NCI-H345 treated with DMSO at 0.1 percent for 48 hours (cell line): ENCODE data around the gene RGS13.

ENCODE experiments used
- DNase-seq: peaks from one replicate; lab custom pipeline; 2025; ENCODE audit not compliant: unreplicated experiment; lab: John Stamatoyannopoulos, UW

The RGS13 gene, protein sequence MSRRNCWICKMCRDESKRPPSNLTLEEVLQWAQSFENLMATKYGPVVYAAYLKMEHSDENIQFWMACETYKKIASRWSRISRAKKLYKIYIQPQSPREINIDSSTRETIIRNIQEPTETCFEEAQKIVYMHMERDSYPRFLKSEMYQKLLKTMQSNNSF

DNA sequence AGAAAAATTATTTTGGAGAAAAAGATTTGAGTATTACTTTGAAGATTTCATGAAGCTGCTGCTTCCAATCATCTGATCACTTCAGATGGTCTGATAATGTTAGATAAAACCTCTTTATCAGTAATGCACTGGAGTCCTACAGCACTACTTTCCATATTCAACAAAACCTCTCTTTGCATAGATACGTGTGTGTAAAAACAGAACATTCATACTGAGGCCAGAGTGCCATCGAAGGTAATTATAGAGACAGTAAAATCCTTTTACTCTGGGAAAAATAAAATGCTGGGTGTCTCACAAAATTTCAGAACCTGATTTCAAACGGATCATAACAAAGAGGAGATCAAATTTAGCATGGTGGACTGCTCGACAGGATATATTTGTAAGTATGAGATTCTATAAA is at the start of gene RGS13:
TSS of gene RGS13 (plus strand) at position 209 of the 400 bp plus-strand sequence. CDS start 8,188 bp downstream, outside the sequence.
- DNase-seq, result no peak

DNA sequence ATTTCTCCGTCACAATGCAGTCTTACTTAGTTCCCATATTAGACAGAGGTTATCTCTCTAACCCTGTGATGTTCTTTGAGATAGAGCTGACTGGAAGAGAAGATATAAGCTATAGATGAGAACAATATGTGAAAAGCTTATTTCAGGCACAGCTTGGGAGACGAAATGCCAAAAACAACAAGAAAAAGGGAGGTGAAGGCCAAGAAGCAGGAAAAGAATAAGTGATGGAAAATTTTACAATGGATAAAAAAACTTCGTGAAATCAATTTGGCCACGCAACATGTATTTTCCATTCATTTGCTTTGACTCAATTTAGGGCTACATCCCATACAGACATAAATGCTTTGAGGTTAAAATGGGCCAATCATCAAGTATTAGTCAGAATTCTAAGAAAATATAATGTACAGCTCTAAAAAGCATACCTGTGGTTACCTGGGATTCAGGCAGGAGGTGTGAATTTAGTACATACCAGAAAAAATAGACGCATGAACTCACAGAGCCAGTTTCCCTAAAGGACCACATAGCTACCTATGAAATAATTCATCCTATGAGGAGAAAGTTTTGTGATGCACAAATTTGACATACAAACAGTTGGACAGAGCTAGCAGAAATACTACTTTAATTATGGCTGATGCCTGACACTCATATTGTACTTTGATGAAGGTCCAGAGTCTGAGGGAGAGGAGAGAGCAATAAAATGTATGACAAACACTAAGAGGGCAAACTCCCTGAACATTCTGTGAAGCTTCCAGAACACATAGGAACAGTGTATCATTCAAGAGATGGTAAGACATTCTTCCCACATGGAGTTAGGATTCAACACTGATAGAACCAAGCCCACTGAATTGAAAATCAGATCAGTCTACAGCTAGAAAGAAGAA is 48.3 kb upstream of the RGS13 start:
- DNase-seq, result no peak

DNA sequence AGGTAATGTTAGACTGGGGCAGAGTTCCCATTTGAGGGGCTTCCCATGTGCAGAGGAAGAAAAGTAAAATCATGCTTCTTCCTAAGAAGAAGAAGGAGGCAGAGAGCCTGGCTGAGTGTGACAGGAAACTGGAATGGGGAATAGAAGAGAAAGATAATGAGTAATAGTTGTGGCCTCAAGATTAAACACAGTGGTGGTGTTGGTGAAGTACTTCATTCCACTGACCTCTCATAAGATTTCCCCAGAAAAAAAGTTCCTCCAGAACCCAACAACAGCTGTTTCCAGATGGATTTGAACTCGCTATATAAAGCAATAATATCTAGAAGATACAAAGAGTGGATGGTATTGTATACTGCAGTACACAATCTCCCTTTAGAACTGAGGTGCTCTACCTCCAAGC is 47.4 kb upstream of the RGS13 start:
- no peak for DNase-seq

DNA sequence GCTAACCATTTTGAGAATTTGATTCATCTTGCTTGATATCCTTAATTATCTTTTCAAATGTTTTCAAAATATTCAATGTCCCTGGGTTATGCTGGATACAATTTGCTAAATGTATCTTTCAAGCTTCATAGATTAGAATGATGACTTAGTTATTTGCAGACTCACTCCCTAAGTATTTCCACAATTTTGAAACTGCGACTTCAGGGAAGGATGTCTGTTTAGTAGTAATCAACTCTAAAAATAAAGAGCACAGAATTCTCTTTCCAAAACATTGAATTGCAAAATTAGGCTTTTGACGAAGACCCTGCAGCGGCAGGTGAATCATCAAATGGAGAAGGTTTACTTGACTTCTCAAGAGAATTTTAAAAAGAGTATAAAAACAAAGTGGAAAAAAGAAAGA is 46.1 kb upstream of the RGS13 start:
- DNase-seq, result no peak

DNA sequence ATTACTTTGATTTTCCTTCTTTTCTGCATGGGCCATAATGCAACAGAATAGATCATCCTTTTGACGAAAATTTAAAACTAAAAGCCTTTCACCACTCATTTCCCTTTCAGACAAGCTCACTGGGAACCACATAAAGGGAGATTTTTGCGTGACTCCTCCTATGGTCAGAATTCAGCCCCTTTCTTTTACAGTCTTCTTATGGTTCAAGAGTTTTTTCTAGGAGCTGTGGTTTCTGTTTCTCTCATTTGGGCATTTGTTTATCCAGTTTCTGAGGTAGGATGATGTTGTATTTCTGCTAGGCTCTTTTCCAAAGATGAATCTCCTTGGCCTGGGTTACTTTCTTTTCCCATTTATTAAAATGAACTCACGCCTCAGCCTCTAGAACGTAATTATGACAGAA is 43.4 kb upstream of the RGS13 start:
- no peak for DNase-seq

DNA sequence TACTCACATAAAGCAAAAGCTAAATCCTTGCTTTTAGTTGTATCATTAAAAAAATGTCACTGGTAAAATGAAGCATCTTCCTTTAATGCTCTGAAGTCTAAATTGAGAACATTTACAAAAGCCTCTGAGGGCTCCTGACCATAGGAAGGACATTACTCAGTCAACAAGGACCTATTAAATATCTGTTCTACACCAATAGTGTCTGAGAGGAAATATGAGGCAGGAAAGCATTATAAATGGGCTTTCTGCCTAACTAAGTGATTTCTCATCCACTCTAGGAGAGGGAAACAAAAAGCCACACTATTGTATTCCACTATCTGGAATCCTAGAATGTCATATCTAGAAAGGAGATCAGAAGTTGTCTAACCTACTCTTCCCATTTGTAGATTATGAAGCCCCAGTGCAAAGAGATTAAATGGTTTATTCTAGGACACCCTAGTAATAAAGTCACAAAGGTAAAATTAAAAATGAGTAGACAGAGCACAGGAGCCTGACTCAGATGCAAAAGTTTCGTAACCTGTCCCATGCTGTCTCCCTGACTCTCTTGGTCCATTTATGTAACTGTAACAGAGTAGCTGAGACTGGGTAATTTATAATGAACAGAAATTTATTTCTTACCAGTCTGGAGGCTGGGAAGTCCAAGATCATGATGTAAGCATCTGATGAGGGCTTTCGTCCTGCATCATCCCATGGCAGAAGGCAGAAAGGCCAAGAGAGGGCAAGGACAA is 42.8 kb upstream of the RGS13 start:
- DNase-seq, result no peak

DNA sequence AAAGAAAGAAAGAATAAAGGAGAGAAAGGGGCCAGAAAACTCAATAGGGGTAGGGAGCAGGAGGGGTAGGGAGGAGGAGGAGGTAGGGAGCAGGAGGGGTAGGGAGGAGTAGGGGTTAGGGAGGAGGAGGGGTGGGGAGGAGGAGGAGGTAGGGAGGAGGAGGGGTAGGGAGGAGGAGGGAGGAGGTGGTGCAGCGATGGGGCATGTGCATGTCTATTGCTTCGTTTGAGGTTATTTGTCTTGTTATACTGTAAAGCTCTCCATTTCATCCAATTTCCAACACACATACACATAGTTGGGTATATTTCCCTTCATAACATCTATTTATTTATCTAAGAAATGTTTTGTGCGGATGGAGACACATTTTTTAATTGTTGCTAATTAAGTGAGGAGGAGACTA is 40.6 kb upstream of the RGS13 start:
- no peak for DNase-seq

DNA sequence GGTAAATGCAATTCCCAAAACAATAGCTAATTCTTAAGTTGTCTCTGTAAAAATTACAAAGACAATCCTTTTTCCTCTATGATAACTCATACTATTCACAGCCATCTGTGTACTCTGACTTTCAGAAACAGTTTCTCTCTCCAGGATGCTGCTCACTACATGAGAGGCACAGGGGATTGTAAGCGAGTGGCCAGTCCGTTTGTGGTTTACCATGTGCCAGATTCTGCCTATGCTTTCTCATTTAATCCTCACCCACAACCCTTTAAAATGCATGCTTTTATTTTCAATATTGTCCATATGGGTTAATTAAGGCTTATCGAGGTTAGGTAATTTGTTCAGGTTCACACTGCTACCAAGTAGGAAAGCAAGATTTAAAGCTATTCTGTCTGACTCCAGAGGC is 37.4 kb upstream of the RGS13 start:
- no peak for DNase-seq

DNA sequence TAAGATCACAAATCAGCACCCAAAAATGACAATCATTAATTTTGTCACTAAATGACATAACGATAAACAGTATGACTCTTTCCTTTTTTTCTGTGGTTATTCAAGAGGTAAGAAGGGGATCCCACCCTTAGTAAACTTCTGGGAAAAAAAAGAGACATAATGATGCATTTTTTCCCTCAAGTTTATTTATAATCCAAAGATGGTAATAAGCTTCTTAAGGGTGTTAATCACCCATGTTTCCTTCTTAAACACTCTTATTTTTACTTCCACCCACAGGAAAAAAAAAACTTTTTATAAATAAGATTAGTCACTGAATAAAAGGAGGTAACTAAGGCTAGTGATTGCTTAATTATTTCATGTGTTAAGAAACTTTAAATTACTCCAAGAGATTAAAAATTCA is 35.7 kb upstream of the RGS13 start:
- no peak for DNase-seq

DNA sequence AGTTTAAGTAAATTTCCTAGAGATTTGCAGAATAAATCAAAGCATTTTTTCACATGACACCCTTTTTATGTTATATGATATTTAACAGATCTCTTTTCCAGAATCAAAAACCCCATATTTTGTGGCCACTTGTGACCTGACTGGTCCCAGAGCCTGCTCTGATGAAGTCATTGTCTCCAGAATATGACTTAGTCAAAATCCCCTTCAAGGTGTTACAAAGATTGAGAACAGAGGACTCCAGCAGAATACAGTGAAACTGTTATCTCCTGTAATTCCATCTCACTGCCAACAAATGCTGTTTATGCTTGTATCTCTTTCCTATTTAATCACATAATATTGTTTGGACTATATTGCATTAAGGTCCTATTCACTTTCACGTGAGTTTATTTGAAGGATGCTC is 34.8 kb upstream of the RGS13 start:
- DNase-seq, result no peak

DNA sequence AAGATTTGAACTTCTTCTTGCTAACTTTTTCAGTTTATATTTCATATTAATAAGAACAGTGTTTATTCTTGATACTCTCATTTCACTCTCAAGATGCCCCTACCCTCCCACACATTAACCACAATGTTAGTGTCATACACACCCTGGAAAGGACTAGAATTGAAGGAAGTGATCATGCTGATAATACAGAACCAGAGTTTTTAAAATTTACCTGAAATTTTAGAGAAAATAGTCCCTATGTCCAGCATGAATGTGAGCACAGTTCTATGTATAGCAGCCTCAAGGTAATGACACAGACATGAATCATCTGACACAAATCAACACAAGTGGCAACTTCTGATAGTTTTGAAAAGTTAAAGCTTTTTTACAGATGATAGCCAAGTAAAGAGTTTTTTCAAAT is 34.4 kb upstream of the RGS13 start:
- no peak for DNase-seq

DNA sequence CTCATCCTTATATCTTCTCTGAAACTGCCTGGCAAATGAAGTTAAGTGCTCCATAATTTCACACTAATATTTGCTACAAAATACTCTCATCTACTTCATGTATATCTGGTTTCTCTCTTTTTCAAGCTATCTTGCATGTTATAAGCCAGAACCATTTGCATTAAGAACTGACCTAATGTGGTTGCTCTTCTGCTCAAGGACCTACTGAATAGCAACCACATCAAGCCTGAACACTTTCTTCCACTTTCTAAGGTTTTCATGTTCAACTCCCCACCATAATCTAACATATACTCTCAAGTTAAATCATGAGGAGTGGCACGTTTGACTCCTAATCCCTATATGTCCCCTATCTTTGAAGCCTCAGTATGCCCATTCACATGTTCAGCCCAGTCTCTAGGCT is 33.2 kb upstream of the RGS13 start:
- DNase-seq, result no peak

DNA sequence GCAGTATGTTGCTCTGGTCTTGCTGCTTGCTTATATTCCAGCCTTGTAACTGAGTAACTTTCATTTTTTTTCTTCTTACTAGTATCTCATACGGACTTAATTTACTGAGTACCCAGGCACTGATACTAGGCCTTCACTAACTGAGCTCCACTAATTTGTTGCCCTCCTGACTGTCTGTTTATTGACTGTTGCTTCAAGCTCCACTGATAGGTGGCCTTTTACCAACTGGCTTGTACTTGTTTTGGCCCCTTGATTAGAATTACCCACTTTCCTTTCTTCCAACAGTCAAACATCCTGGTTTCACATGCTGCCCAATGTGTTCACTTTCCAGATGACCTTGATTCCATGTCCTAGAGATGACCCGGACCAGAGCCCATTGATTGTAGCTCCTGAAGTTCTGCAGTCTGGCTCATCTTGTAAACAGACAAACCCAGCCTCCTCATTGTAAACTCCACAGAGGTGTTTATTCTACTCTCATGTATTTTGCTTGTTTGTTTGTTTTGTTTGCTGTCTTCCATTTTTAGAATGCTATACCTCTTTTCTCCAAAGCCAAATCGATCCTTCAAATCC is 32.6 kb upstream of the RGS13 start:
- DNase-seq, result no peak

DNA sequence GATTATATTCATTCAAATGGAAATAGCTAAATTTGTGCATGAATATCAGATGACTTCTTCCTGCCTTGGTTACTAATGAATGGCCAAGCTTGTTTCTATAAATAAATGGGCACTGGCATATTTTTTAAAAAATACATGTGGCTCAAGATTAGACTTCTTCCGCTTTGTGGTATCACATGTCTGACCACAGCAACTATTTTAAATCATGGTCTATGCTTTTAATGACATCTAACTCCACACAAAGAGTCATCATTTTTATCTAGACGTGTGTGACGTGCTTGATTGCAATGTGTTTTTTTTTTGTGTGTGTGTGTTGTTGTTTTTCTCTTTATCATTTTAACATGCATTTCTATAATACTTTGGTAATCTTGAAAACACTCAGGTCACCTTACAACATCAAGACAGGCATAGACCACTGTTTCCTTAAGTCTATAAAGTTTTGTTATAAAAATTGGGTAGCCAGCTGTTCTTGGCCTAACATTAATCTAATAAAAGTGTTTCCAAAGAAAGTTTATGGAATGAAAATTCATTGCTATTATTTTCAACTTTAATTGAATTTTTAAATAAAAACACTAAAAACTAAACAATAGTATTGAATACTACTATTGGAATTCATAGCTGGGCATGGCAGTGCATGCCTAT is 30.8 kb upstream of the RGS13 start:
- no peak for DNase-seq

DNA sequence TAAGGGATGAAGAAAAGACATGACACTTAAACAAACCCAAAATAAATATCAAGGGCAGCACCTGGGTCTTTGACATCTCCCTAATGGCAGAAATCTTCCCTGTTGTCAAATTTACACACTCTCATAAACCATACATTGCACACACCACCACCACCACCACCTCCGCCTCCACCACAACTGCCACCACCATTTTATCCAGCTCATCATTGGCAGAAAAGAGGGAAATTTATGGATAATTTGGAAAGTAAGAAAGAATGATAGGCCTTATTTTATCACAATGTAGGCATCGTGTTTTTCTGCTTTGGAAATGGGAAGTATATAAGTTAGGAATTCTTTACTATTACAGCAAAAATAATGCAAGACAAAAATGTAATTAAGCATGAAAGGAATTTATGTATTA is 27.3 kb upstream of the RGS13 start:
- DNase-seq, result no peak

DNA sequence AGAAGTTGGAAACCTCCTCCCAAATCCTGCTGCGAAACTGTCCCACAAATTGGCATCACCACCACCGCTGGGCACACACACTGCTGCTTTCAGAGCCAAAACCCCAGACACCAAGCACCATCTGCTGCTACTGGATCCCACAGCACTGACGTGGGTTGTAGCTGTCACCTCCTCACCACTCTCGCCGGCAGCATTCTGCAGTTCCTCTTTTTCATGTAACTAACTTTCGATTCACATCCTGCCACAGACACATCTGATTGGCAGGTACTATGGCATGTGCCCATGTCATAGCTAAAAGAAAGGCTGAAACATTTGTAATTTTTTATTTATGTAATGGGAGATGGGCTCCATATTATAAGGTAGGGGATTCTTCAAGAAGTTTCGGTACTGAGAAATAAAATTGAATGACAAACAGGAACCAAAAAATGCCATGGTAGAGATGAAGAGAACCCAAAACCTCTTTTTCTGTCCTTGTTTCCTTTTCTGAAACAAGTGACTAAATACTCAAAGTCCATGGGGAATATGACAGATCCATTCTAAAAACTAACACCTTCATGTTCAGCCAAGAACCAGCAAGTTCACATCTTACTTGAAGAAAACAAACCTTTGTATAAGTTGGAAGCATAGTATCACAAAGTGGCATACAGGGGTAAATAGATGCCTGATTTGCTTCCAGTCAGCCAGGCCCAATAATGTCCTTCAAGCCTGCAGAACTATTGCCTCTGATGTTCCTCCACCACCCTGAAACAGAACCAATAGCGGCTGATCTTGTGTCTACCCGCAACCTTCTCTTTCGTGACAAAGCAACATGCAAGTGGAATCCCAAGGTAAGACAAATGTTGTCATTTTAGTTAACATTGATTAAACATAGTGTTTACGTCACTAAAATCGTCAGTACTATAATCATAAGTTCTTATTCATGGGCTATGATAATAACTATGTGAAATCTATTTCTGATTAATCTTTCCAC is 26.6 kb upstream of the RGS13 start:
- DNase-seq, result no peak

DNA sequence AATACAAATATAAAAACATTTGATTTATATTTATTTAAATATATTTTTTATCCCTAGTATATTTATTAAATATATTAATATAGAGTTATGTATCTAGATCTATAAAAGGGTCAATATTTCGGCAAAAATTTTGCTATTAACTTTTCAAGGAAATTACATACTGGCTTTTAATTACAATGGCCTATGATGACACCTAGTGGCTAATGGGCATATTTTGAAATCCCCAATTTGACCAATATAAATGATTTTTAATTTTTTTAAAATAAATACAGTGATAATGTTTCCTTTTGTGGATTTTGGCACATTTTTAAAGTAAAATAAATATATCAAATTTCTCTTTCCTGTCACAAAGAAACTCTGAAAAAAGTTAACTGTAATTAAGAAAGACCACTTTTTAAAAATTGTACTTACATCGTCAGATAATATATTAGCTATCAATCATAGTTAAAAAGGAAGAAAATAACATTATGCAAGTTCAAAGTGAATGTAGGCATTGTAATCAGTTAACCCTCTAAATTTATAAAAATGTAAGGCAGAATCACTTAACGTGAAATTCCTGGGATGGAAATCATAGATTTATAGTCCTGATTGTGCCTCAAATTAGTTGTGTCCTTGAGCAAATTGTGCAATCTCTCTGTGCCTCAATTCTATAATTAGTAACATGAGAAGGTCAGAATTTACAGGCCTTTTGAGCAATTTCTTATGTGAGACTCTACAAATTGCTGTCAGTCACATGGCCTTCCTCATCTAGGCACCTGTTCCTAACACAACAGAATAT is 25.6 kb upstream of the RGS13 start:
- peak; percentile 4 for DNase-seq

DNA sequence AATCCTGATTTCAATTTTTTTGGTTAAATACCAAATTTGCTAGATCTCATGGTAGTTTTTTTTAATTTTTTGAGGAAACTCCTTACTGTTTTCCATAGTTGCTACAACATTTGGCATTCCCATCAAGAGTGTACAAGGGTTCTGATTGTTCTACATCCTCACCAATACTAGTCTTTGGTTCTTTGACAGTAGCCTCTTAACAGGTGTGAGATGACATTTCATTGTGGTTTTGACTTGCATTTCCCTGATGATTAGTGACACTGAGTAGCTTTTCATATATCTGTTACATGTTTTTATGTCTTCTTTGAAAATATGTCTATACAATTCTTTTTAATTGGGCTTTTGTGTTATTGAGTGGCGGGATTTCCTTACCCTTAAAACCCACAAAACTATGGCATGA is 20.9 kb upstream of the RGS13 start:
- no peak for DNase-seq

DNA sequence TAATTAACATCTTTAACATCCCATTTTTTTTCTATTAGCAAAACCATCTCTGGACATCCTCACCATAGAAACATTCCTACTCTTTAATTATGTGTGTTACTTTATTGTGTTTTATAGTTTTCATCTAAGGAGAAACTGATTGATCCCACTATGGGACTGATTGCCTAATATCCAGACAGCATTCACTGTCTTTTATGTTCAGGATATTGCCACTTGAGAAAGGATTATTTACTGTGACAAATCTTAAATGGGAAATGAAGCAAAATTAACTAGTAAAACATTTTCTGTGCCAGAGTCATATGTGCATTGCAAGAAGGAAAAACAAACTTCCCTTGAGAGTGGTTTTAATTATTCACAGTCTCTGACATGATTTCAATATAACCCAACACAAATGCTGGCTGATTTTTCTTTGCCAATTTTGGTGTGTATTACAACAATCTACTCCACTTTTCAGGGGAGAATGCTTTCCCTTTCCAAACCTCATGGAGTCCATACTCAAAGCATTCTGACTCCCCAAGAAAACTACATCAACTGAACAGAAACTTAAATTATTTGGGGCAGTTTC is 15.8 kb upstream of the RGS13 start:
- no peak for DNase-seq
